ENCODE measurements around the gene TM9SF1. TPM values are rescaled to one million over a fixed set of nuclear protein-coding genes. Genes with fewer than 3 reads are reported as not detected.

Gene TM9SF1
- total and polyA plus RNA-seq, 2 of the 13 experiments (the other 11 are each of a cell fraction or from before 2014, with no cell fraction given): 83.2 to 110 TPM

GRCh38 chr14:24215495-24216344, 20.5 kb upstream of the TM9SF1 start, which contains the start of gene MDP1 (continued):
- TF ChIP-seq ZNF335 (CRISPR knock-in tag; IDR thresholded peaks at IDR 0.05) (peak; percentile 99), DZIP1 (CRISPR knock-in tag; IDR thresholded peaks at IDR 0.05) (peak; percentile 96), RBM22 (optimal IDR thresholded peaks at IDR 0.05; ENCODE audit: low read length) (peak; percentile 99), ZNF512B (CRISPR knock-in tag; IDR thresholded peaks at IDR 0.05; ENCODE audit: borderline replicate concordance) (peak; percentile 97), PCBP1 (IDR thresholded peaks at IDR 0.05; ENCODE audit: borderline replicate concordance, low read depth, low read length) (peak; percentile 99), UBTF (CRISPR knock-in tag; IDR thresholded peaks at IDR 0.05) (peak; percentile 98), TOE1 (CRISPR knock-in tag; IDR thresholded peaks at IDR 0.05) (peak; percentile 91; the same call in 1 of the 2 replicates), ATF7-NPFF (CRISPR knock-in tag; IDR thresholded peaks at IDR 0.05; ENCODE audit: low read depth) (peak; percentile 98), AHDC1 (CRISPR knock-in tag; IDR thresholded peaks at IDR 0.05; ENCODE audit: borderline replicate concordance) (no peak), SMARCE1 (IDR thresholded peaks at IDR 0.05; ENCODE audit: borderline replicate concordance) (no peak), ARID3A (IDR thresholded peaks at IDR 0.05; ENCODE audit: low read depth, low read length) (peak; percentile 78; the same call in 1 of the 2 replicates)
